HUES64 (cell line): ENCODE results near the gene TTC28.

Source experiments
- H3K27ac ChIP-seq: 2 replicates; pipeline ENCODE4 v1.7.0; 2013; ENCODE audit warnings: low read depth, low read length, inconsistent platforms
- H3K27me3 ChIP-seq: 2 replicates; pipeline ENCODE4 v1.6.1; 2013; ENCODE audit warnings: mild to moderate bottlenecking, low read length; ENCODE audit not compliant: insufficient read depth
- H3K36me3 ChIP-seq: 2 replicates; pipeline ENCODE4 v1.6.1; 2013; ENCODE audit warnings: mild to moderate bottlenecking, low read length; ENCODE audit not compliant: insufficient read depth
- H3K4me1 ChIP-seq: 2 replicates; pipeline ENCODE4 v1.6.1; 2013; ENCODE audit warnings: mild to moderate bottlenecking, low read length, moderate library complexity; ENCODE audit not compliant: insufficient read depth
- H3K4me3 ChIP-seq: 2 replicates; pipeline ENCODE4 v1.5.1; 2013; ENCODE audit warnings: mild to moderate bottlenecking, low read length, moderate library complexity
- H3K9ac ChIP-seq: 2 replicates; pipeline ENCODE4 v1.6.1; 2013; ENCODE audit warnings: mild to moderate bottlenecking, low read depth, low read length
- H3K9me3 ChIP-seq: 2 replicates; pipeline ENCODE4 v1.6.1; 2013; ENCODE audit warnings: low read depth, low read length; ENCODE audit not compliant: insufficient read depth
- WGBS: fragments of 150-250, 120-280 bp; methylation state at CpG from one replicate; pipeline ENCODE4 v1.1.7; 2013; ENCODE audit warnings: missing lambda C conversion rate; 5-methylcytosine and 5-hydroxymethylcytosine counted together

The TTC28 gene

DNA sequence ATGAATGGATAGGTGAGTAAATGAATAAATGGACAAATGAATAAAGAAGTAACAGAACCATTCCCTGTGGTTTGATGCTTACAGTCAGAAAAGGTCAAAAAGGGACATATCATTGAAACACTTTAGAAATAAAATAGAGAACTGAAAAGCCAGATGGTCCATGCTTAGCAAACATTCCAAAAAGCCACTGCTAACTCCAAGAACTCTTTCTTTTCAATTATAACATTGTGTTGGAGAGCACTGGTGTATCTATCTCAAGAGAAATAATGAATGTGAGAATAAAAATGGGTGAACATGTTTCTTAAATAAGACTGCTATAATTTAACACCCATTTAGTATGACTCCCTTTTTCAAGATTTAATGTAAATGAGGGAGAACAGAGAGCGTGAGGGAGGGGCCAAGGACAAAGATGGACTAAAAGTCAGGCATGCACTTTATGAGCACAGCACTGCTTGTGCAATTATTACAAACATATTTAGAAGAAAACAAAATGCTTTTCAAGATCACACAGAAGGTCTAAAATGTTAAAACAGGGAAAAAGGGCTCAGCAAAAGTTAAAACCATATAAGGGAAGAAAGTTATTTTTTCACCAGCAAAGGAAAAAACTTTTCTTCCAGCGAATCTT, 536.3 kb downstream of the TTC28 start:
- no peak overlapping the region for H3K4me3 ChIP-seq
- H3K9me3 ChIP-seq, result no peaks in the 10 kb centered on the region
- no peak overlapping the region for H3K27ac ChIP-seq
- 90% methylated on average over 1 of the region's 2 CpGs for WGBS
- peaks cover 19% of the 10 kb centered on the region for H3K4me1 ChIP-seq
- no peaks in the 10 kb centered on the region for H3K27me3 ChIP-seq
- H3K36me3 ChIP-seq, result no peaks in the 10 kb centered on the region
- no peak overlapping the region for H3K9ac ChIP-seq

DNA sequence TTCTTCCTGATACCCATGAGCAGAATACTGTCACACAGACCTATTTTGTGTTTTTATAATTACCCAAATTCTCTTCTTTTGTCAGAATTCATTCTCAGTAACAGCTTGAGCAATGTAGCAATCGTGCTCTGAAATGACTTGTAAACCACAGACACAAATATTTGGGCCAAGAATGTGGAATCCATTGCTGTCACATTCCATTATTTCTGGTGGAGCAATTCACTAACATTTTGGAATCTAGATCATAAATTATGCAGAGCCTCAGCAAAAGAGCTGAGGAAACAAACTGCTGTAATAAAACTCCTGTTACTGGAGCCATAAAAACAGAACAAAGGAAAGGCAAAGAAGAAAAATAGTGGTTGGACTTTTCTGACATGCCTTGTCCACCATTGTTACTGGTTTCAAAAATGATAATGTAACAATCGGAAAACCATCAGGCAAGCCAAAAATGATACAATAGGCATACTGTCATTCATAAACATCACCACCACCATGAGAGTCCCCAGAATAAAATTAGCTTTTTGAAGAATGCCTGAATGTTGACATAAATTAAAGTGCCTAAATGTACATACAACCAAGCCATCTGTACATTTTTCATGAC, 537.2 kb downstream of the TTC28 start:
- Histone ChIP-seq H3K4me1 (peaks cover 19% of the 10 kb centered on the region), H3K36me3 (no peaks in the 10 kb centered on the region), H3K4me3 (no peak overlapping the region), H3K9me3 (no peaks in the 10 kb centered on the region), H3K9ac (no peak overlapping the region), H3K27me3 (no peaks in the 10 kb centered on the region), H3K27ac (no peak overlapping the region)
- WGBS, result 89% methylated on average over 2 of the region's 2 CpGs

DNA sequence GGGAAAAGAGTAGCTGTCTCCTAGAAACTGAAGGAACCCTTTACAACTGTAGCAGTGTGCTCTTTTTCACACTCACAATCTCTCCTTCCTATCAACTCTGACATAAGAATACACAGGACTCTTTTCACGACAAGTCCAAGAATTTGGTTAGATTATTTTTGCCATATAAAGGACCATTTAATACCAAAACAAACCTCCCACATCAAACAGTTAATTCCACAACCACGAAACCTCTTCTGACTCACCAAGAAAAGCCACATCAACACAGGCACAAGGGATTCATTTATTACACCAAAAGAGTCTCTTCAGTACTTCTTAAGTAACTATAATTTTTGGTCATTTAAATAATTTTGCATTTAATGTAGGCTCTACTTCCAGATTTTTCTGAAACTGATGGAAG, 538.0 kb downstream of the TTC28 start:
- Histone ChIP-seq H3K27ac (no peak overlapping the region), H3K4me3 (no peak overlapping the region), H3K27me3 (no peaks in the 10 kb centered on the region), H3K9me3 (no peaks in the 10 kb centered on the region), H3K36me3 (no peaks in the 10 kb centered on the region), H3K4me1 (peaks cover 20% of the 10 kb centered on the region), H3K9ac (no peak overlapping the region)
- WGBS, result 92% methylated on average over 2 of the region's 2 CpGs

DNA sequence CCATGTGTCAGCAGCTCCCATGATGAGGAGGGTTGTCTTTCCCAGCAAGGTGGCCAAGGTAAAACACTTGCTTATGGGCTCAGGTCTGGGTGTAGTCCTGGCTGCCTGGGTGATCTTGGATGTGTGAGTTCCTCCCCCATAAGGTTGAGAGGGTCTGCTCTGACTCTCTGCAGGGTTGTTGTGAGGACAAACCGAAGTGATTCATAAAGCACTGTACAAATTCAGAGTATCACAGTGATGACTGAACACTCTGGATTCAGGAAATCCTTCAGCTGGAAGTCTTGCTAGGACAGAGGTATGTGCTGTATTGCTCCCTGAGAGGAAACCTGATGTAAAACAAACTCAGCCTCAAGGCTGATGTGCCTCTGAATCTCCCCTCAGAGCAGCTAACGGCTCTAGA, 539.7 kb downstream of the TTC28 start:
- no peak overlapping the region for H3K9ac ChIP-seq
- no peaks in the 10 kb centered on the region for H3K27me3 ChIP-seq

DNA sequence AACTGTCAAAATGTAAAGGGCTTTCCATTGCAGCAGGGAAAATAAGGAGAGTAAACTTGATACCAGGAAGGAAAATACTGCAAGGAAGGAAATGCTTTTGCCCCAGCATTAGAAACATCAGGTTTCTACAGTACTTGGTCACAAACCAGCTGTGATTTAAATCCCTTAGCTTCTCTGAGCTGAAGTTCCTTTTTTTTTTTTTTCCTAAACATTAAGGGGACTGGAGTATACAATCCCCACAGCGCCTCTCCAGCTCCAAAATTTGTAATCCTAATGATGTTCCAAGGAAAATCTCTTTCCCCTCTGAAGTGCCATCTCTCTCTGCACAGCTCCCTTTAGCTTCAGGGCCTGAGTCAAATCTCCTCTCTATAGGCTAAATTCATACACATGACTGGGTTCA, 540.1 kb downstream of the TTC28 start:
- Histone ChIP-seq H3K9me3 (no peaks in the 10 kb centered on the region), H3K4me3 (no peak overlapping the region), H3K36me3 (no peaks in the 10 kb centered on the region), H3K27me3 (no peaks in the 10 kb centered on the region), H3K9ac (no peak overlapping the region), H3K4me1 (peaks cover 19% of the 10 kb centered on the region), H3K27ac (no peak overlapping the region)
- WGBS, result 77% methylated on average over 1 of the region's 1 CpG

More for the DNA sequence above, 539.7 kb downstream of the TTC28 start:
- Histone ChIP-seq H3K4me1 (peaks cover 19% of the 10 kb centered on the region), H3K36me3 (no peaks in the 10 kb centered on the region), H3K9me3 (no peaks in the 10 kb centered on the region), H3K27ac (no peak overlapping the region), H3K4me3 (no peak overlapping the region)
- WGBS, result 85% methylated on average over 2 of the region's 2 CpGs

DNA sequence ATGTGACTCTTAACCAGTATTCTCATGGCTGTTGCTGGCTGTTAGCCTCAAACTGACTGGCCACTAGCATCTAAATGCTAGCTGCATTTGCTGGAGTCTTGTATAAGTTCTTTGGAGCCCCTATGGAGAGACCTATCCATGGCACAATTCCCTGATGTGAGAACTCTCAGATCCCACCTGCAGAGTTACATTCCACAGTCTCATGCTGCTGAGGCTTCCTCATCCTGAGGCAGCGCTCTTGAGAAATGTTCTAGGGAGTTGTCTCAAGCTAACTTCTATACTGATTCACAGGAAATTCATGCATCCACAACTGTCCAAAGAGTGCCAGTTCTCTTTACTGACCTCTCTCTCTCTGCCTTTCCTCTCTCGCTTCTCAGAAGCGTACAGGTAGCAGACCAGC, 542.6 kb downstream of the TTC28 start:
- Histone ChIP-seq H3K27ac (0 out of 2 replicates have a peak overlapping the region, but pooled peaks have one; percentile 14), H3K4me3 (no peak overlapping the region), H3K4me1 (peaks cover 19% of the 10 kb centered on the region), H3K9me3 (peaks cover 5% of the 10 kb centered on the region; the same call in 1 of the 2 replicates), H3K36me3 (no peaks in the 10 kb centered on the region), H3K9ac (no peak overlapping the region), H3K27me3 (no peaks in the 10 kb centered on the region)
- WGBS, result 96% methylated on average over 3 of the region's 3 CpGs

DNA sequence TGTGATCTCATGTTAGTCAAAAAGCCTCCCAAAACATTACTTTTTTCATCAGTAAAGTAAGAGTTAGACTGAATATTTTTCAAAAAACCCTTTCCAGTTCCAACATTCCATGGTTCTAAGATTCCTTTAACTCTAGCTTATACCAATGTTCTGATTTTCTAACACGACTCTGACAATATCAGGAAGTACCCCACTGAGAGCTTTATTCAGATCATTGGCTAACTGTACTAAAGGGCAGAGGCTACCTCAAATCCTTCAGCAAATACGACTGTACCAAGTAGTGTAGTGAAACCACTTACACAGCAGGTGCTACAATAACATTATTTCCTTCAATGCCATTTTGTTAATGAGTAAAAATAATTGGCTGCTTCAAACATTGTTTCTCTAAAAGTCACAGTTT, 547.2 kb downstream of the TTC28 start:
- Histone ChIP-seq H3K9ac (no peak overlapping the region), H3K9me3 (peaks cover 5% of the 10 kb centered on the region; the same call in 1 of the 2 replicates), H3K36me3 (no peaks in the 10 kb centered on the region), H3K4me3 (no peak overlapping the region), H3K27me3 (no peaks in the 10 kb centered on the region), H3K4me1 (peaks cover 29% of the 10 kb centered on the region), H3K27ac (no peak overlapping the region)
- 86% methylated on average over 2 of the region's 2 CpGs for WGBS

DNA sequence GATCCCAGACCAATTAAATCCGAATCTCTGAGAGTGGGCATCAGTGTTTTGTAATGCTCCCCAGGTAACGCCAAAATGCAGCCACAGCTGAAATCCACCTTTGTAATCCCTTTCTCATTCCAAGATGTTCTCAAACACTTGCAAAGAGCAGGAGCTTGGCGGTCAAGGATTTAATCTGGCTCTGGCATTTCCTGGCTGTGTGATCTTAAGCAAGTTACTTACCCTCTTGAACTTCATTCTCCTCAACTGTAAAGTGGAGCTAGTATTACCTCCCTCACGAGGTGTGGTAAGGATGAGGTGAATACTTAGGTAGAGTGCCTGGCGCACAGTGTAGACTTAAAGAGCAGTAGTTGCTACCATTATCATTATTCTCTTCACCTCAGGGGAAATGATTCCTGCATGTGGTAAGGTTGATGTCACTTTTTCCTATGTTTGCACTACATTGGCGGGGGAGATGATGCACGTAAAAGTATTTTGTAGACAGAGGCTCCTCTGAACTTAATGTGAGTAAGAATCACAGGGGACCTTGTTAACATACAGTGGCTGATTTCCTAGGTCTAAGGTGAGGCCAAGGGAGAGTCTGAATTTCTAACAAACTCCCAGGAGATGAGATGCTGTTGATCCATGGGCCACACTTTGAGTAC, 550.2 kb downstream of the TTC28 start:
- H3K9me3 ChIP-seq, result peaks cover 5% of the 10 kb centered on the region; the same call in 1 of the 2 replicates
- H3K27ac ChIP-seq, result peak overlapping the region; percentile 65; the same call in 1 of the 2 replicates
- WGBS, result 57% methylated on average over 5 of the region's 7 CpGs
- peak overlapping the region; percentile 0; the same call in 1 of the 2 replicates for H3K4me3 ChIP-seq
- no peak overlapping the region for H3K9ac ChIP-seq
- H3K27me3 ChIP-seq, result no peaks in the 10 kb centered on the region
- H3K4me1 ChIP-seq, result peaks cover 21% of the 10 kb centered on the region
- no peaks in the 10 kb centered on the region for H3K36me3 ChIP-seq

DNA sequence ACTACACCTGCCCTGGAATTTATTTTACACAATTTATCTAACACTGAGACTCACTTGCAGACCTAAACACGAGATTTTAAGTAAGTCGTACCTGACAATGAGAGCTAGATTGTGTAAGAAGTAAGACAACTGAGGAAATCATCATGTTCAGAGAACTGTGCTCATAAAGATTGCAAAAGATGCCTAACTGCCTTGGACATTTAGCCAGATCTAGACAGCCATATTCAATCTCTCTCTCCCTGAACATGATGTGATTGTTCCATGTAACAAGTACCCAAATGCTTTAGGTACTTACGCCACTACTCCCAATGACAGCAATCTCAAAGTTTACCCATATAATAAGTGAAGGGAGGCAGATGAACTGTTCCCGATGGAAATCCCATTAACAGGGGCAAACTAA, 550.8 kb downstream of the TTC28 start:
- H3K27me3 ChIP-seq, result no peaks in the 10 kb centered on the region
- H3K4me3 ChIP-seq, result no peak overlapping the region
- no peaks in the 10 kb centered on the region for H3K36me3 ChIP-seq
- peaks cover 21% of the 10 kb centered on the region for H3K4me1 ChIP-seq
- peak overlapping the region; percentile 38; the same call in 1 of the 2 replicates for H3K27ac ChIP-seq
- H3K9ac ChIP-seq, result no peak overlapping the region
- H3K9me3 ChIP-seq, result peaks cover 5% of the 10 kb centered on the region; the same call in 1 of the 2 replicates
- 92% methylated on average over 4 of the region's 4 CpGs for WGBS

DNA sequence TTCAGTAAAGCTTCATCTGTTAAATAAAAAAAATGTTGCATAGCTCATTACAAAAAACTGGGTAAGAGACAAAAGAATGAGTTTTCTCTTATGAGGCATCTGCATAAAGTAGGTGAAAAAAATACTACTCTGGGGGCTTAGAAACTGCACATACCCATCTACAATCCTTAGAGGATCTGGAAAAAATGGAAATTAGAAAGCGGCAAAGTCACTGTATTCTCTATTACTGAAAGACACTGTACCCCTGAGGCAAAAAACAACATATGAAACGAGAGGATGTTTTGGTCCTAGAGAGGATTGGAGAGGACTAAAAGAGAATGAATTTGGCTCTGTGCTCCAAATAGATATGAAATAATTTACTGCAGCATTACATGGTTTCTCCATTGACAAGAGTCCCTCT, 553.8 kb downstream of the TTC28 start:
- peaks cover 26% of the 10 kb centered on the region for H3K4me1 ChIP-seq
- H3K27ac ChIP-seq, result no peak overlapping the region
- H3K27me3 ChIP-seq, result no peaks in the 10 kb centered on the region
- no peak overlapping the region for H3K9ac ChIP-seq
- no peak overlapping the region for H3K4me3 ChIP-seq
- no peaks in the 10 kb centered on the region for H3K36me3 ChIP-seq
- H3K9me3 ChIP-seq, result no peaks in the 10 kb centered on the region
- WGBS, result 100% methylated on average over 2 of the region's 2 CpGs

DNA sequence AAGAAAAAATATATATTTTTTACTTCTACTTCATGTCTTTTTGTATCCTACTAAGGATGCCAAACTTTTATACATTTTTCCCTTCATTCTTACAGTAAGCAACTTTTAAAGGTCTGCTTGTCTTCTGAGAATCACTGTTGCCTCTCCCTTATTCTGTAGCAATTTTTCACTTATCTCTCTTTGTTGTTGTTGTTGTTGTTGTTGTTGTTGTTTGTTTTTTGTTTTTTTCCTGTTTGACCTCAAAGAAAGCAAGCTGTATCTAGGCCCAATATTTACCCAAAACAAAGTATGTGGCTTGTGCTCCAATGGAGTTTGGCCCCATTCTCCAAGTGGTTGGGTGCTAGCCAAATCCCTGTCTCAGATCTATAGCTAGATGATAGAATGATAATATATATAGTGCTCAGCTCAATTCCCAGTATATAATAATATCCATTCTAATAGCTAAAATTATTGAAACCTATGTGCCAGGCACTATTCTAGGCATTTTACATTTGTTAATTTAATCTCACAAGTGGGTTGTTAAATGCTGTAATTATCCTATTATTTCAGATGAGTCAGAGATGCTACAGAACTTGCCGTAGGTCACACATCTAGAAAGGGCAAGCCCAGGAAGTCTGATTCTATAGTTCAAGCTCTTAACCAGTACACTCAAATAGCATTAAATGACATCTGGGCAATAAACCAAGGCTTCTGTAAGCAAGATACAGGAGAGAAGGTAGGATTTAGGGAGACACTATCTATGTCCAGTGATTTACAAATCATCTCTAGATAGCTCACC, 555.5 kb downstream of the TTC28 start:
- H3K9me3 ChIP-seq, result no peaks in the 10 kb centered on the region
- no peak overlapping the region for H3K9ac ChIP-seq
- peaks cover 17% of the 10 kb centered on the region for H3K4me1 ChIP-seq
- H3K4me3 ChIP-seq, result no peak overlapping the region
- H3K27ac ChIP-seq, result no peak overlapping the region
- H3K36me3 ChIP-seq, result no peaks in the 10 kb centered on the region
- 100% methylated on average over 1 of the region's 1 CpG for WGBS
- H3K27me3 ChIP-seq, result no peaks in the 10 kb centered on the region
